ENCODE data around the gene CFAP157.

Gene CFAP157

DNA sequence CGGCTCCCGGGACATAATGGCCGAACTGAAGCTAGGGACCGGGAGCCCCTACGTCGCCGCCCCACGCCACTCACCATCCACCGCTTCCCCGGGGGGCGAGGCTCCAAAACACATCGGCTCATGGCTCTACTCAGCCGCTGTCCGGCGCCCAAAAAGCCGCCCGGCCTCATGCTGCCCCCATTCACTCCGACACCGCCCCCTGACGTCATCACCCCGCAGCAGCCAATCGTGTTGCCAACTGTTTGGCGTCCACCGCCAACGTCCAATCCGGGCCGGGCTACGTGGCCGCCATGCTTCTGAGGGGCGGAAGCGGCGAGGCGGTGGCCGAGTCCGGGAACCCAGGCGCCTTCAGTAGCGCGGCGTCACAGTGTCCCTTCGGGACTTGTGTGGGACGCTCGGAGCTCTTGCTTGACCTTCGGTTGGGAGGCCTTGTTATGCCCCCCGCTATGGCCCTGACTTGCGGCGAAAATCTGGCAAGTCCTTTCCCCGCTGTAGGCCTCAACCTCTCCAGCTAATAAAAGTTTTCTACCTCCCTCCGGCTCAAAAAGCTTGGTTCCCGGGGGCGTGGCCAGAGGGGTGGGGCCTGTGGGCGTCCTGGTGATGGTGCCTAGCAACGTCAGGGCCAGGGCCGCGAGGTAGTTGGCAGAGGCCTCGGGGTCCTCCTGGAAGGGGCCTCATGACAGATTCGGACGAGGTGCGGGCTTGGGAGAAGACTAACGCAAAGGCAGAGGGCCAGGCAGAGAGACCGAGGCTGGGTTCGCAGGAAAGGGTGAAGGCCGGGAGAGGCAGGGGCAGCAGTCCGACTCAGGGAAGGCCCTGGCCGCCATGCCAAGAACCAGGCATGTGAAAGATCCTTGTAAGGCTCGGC lies 8.9 kb downstream of the CFAP157 start, which contains the start of the genes PTRH1 and TTC16:
Gene PTRH1 (minus strand): TSS at position 194 of the 868 bp plus-strand sequence. CDS start 24 bp downstream, at position 170.
Gene TTC16 (plus strand): TSS at position 610 of the 868 bp plus-strand sequence. CDS start 67 bp downstream, at position 677.
- Mint-ChIP-seq H3K27me3 (no peaks in the 10 kb centered on the region), H3K36me3 (no peaks in the 10 kb centered on the region), H3K4me3 (peak within 1 kb of the TSS; percentile 97), H3K27ac (peak within 1 kb of the TSS; percentile 80), H3K4me1 (peaks cover 13% of the 10 kb centered on the region), H3K9me3 (no peaks in the 10 kb centered on the region)
- ATAC-seq (ENCODE audit: low read depth) (peak; percentile 95), DNase-seq (ENCODE audit: low spot score in 2 of 2) (peak; percentile 95)

DNA sequence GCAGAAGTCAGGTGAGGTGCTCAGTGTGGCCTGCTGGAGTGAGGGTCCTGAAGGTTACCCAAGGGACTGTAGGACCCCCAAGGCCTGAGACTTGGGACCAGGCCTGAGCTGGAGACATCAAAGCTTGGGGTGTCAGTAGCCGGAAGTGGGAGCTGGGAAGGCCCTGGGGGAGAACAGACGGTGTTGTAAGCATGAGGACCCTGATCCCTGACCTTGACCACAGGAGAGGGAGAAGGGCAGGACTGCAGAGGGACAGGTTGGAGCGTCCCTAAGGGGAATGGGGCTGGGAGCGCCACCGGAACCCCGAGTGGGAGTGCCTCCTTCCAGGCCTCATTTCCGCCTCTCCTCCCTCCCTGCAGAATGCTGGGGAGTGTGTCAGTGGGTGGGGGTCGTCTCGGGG lies 9.6 kb downstream of the CFAP157 start:
- Mint-ChIP-seq H3K36me3 (no peaks in the 10 kb centered on the region), H3K4me1 (peaks cover 12% of the 10 kb centered on the region), H3K27me3 (peaks cover 3% of the 10 kb centered on the region), H3K4me3 (peak overlapping the region; percentile 97), H3K27ac (peak overlapping the region; percentile 80), H3K9me3 (peaks cover 1% of the 10 kb centered on the region)
- no peak for ATAC-seq (ENCODE audit: low read depth)
- DNase-seq (ENCODE audit: low spot score in 2 of 2), result no peak

DNA sequence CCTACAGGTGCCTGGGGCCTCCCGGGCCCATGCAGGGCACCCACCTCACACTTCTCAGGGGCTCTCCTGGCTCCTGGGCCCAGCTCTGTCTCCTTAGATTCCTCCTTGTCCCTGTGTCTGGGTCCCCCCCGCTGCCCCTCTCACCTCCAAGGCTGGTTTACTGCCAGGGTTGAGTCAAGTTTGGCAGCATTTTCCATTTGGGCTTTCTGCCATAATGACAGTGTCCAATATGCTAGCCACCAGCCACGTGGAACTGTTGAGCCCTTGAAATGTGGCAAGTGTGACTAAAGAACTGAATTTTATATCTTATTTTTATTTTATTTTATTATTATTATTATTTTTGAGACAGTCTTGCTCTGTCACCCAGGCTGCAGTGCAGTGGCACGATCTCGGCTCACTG lies 11.0 kb downstream of the CFAP157 start:
- Mint-ChIP-seq H3K4me3 (no peak overlapping the region), H3K27ac (no peak overlapping the region), H3K9me3 (peaks cover 1% of the 10 kb centered on the region), H3K36me3 (no peaks in the 10 kb centered on the region), H3K27me3 (peaks cover 3% of the 10 kb centered on the region), H3K4me1 (peaks cover 12% of the 10 kb centered on the region)
- no peak for DNase-seq (ENCODE audit: low spot score in 2 of 2)
- no peak for ATAC-seq (ENCODE audit: low read depth)

DNA sequence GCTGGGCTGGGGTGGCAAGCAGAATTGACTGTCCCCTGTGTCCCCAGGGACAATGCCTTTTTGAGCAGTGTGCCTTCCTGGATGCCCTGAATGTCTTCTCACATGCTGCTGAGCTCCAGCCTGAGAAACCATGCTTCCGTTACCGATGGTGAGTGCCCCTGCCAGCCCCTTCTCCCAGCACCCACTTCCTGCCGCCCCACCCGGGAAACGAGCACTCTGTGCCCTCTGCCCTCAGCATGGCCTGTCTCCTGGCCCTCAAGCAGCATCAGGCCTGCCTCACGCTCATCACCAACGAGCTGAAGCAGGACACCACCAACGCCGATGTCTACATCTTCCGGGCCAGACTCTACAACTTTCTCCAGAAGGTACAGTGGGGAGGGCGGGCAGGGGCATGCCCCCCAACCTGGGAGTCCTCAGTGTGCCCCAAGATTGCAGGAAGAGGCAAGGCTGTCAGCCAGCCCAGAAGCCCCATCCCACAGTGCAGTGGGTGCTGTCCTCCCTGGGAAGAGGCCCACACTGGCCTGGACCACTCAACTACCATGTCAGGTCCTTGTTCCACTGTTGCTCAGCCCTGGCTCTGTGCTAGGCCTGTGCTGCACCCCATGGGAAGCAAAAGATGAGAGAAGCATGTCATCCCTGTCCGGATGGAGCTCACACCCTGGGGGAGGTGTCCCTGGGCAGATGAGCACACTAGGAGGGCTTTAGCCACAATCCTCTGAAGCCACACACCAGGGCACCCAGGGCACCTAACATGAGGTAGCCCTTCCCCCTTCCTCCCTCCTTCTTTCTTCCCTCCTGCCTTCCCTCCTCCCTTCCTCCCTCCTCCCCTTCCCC lies 13.5 kb downstream of the CFAP157 start:
- Mint-ChIP-seq H3K4me1 (peaks cover 9% of the 10 kb centered on the region), H3K9me3 (peaks cover 1% of the 10 kb centered on the region), H3K27me3 (peaks cover 4% of the 10 kb centered on the region), H3K36me3 (no peaks in the 10 kb centered on the region), H3K4me3 (no peak overlapping the region), H3K27ac (no peak overlapping the region)
- DNase-seq (ENCODE audit: low spot score in 2 of 2) (no peak), ATAC-seq (ENCODE audit: low read depth) (no peak)

DNA sequence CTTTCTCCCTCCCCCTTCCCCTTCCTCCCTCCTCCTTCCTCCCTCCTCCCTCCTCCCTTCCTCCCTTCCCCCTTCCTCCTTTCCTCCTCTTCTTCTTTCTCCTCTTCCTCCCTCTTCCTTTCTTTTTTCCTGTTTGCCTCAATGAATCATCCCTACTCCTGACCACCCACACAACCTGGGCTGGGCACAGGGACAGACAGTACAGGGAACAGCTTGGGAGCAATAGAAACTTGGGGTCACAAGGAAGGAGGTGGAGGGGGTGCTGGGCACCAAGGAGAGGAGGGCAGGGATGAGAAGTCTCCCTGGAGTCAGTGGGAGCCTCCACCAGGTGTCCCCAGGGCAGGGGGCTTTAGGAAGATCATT lies 14.1 kb downstream of the CFAP157 start:
- Mint-ChIP-seq H3K9me3 (peaks cover 1% of the 10 kb centered on the region), H3K27ac (no peak overlapping the region), H3K4me3 (no peak overlapping the region), H3K27me3 (peaks cover 4% of the 10 kb centered on the region), H3K36me3 (no peaks in the 10 kb centered on the region), H3K4me1 (peaks cover 6% of the 10 kb centered on the region)
- ATAC-seq (ENCODE audit: low read depth) (no peak), DNase-seq (ENCODE audit: low spot score in 2 of 2) (no peak)

DNA sequence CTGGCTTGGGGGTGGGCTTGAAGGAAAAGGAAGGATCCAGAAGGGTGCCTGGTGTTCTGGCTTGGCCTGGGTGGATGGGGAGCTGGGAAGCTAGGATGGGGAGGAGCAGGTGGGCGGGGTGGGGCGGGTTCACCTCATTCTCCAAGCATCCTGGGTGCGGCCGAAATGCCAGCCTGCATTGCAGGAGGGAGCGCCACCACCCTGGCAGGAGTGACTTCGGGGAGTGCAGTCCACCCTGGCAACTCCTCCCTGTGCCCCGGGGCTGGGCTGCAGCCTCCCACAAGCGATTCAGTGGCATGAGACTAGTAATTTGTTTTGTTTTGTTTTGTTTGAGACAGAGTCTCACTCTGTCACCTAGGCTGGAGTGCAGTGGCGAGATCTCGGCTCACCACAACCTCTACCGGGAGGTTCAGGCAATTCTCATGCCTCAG lies 14.6 kb downstream of the CFAP157 start:
- Mint-ChIP-seq H3K27me3 (peaks cover 4% of the 10 kb centered on the region), H3K4me1 (peaks cover 3% of the 10 kb centered on the region), H3K27ac (no peak overlapping the region), H3K4me3 (no peak overlapping the region), H3K36me3 (no peaks in the 10 kb centered on the region), H3K9me3 (peaks cover 1% of the 10 kb centered on the region)
- DNase-seq (ENCODE audit: low spot score in 2 of 2), result no peak
- no peak for ATAC-seq (ENCODE audit: low read depth)

DNA sequence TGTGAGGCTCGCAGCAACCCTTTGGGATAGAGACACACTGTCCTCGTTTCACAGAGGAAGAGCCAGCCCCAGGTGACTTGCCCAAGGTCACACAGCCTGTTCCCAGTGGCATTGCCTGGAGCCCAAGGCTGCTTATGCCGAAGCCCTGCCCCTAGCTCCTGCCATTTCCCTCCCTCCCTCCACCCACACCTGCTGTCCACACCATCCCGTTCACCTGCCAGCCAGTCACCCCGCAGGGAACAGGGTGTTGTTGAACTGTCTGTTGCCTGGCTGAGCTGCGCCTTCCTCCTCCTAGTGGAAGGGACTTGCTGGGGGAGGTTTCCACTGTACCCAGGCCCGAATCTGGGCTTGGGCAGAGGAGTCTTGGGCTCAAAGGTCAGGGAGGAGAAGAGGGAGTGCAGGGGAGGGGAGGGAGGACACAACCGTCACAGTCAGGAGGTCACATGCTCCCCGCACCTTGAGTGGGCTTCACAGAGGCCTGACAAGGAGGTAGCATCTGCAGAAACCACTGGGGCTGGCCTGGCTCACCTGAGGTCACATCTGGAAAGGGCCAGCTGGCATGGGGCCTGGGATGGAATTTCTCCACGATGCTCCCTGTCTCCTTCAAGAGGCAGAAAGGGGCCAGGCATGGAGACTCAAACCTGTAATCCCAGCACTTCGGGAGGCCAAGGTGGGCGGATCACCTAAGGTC lies 15.4 kb downstream of the CFAP157 start:
- Mint-ChIP-seq H3K27ac (no peak overlapping the region), H3K4me3 (no peak overlapping the region), H3K27me3 (peaks cover 4% of the 10 kb centered on the region), H3K4me1 (peaks cover 3% of the 10 kb centered on the region), H3K9me3 (peaks cover 1% of the 10 kb centered on the region), H3K36me3 (no peaks in the 10 kb centered on the region)
- DNase-seq (ENCODE audit: low spot score in 2 of 2) (no peak), ATAC-seq (ENCODE audit: low read depth) (no peak)

DNA sequence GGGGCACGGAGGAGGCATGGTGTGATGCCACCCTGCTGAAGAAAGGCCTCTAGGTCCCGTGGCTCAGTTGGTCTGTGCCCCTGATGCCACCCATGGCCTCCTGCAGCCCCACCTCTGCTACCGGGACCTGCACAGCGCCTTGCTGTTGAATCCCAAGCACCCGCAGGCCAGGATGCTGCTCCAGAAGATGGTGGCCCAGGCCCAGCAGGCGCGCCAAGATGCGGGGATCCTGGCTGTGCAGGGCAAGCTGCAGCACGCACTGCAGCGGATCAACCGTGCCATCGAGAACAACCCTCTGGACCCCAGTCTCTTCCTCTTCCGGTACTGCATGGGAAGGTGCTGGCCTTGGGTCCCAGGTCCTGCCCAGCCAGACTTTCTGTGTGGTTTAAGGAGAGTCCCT lies 16.2 kb downstream of the CFAP157 start:
- H3K36me3 Mint-ChIP-seq, result no peaks in the 10 kb centered on the region
- H3K4me1 Mint-ChIP-seq, result peaks cover 3% of the 10 kb centered on the region
- no peak overlapping the region for H3K4me3 Mint-ChIP-seq
- DNase-seq (ENCODE audit: low spot score in 2 of 2) (no peak), ATAC-seq (ENCODE audit: low read depth) (no peak)
- peaks cover 4% of the 10 kb centered on the region for H3K27me3 Mint-ChIP-seq
- H3K9me3 Mint-ChIP-seq, result peaks cover 1% of the 10 kb centered on the region
- H3K27ac Mint-ChIP-seq, result no peak overlapping the region

DNA sequence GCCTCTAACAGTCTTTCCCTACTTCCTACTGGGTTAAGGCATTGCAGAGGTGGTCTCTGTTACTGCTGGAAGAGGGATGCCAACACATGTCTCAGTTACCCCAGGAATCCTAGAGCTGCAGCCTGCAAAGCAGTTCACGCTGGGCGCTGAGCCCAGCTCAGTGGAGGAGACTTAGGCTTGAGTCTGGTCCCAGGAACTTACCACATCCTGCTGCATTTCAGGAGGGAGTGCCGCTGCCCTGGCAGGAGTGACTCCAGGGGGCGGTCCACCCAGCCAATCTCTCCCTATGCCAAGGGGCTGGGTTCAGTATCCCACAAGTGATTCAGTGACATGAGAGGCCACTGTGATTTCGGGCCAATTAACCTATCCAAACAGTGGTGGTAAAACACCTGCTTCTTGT lies 16.7 kb downstream of the CFAP157 start:
- ATAC-seq (ENCODE audit: low read depth) (no peak), DNase-seq (ENCODE audit: low spot score in 2 of 2) (no peak)
- no peak overlapping the region for H3K27ac Mint-ChIP-seq
- H3K4me1 Mint-ChIP-seq, result peaks cover 3% of the 10 kb centered on the region
- no peak overlapping the region for H3K4me3 Mint-ChIP-seq
- peaks cover 4% of the 10 kb centered on the region for H3K27me3 Mint-ChIP-seq
- H3K9me3 Mint-ChIP-seq, result peaks cover 1% of the 10 kb centered on the region
- no peaks in the 10 kb centered on the region for H3K36me3 Mint-ChIP-seq

DNA sequence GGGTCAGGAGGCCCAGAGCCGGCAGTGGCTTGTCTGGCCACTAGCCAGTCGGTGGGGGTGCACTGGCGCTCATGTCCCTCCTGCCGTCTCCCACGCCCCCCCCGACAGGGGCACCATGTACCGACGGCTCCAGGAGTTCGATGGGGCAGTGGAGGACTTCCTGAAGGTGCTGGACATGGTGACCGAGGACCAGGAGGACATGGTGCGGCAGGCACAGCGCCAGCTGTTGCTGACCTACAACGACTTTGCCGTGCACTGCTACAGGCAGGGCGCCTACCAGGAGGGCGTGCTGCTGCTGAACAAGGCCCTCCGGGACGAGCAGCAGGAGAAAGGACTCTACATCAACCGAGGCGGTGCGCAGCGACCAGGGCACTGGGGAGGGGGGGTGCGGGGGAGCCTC lies 17.2 kb downstream of the CFAP157 start:
- Mint-ChIP-seq H3K9me3 (peaks cover 1% of the 10 kb centered on the region), H3K36me3 (no peaks in the 10 kb centered on the region), H3K27ac (no peak overlapping the region), H3K4me1 (peaks cover 3% of the 10 kb centered on the region), H3K27me3 (peaks cover 4% of the 10 kb centered on the region), H3K4me3 (no peak overlapping the region)
- DNase-seq (ENCODE audit: low spot score in 2 of 2) (no peak), ATAC-seq (ENCODE audit: low read depth) (no peak)

DNA sequence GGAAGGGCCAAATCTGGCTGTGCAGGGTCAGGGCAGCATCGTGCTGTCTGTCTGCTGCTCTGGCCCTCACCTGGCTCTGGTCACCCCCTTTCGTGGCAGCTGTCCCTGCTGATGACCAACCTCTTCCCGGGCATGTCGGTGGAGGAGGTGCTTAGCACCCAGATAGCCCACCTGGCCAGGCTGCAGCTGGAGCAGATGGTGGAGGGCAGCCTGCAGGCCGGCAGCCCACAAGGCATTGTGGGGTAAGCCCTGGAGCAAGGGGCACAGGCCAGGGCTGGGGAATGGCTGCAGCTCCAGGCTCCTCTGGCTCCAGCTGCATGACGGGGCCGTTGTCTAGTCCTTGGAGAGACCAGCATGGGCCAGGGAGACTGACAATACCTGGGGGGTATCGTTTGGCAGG lies 20.1 kb downstream of the CFAP157 start:
- Mint-ChIP-seq H3K9me3 (no peaks in the 10 kb centered on the region), H3K36me3 (peaks cover 2% of the 10 kb centered on the region), H3K27ac (no peak overlapping the region), H3K27me3 (peaks cover 1% of the 10 kb centered on the region), H3K4me3 (no peak overlapping the region), H3K4me1 (no peaks in the 10 kb centered on the region)
- no peak for DNase-seq (ENCODE audit: low spot score in 2 of 2)
- ATAC-seq (ENCODE audit: low read depth), result no peak

DNA sequence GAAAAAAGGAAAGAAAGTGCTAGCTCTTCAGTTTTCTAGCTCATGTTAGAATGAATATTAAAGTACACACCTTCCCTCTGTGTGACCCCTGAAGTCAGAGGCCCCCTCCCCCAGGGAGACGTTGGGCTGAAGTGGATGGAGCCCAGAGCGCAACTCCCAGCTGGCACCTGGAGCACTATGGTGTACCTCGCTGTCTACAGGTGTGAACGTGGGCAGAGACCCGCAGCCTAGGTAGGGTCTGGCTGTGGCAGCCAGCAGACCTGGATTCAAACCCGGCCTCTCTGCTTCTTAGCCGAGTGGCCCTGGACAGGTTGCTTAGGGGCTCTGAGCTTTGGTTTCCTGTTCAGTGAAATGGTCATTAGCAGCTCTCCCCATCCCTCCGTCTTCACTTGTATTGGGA lies 22.0 kb downstream of the CFAP157 start:
- Mint-ChIP-seq H3K27me3 (peaks cover 1% of the 10 kb centered on the region), H3K27ac (no peak overlapping the region), H3K4me3 (no peak overlapping the region), H3K36me3 (peaks cover 4% of the 10 kb centered on the region), H3K4me1 (peaks cover 3% of the 10 kb centered on the region), H3K9me3 (no peaks in the 10 kb centered on the region)
- DNase-seq (ENCODE audit: low spot score in 2 of 2), result no peak
- ATAC-seq (ENCODE audit: low read depth), result no peak

DNA sequence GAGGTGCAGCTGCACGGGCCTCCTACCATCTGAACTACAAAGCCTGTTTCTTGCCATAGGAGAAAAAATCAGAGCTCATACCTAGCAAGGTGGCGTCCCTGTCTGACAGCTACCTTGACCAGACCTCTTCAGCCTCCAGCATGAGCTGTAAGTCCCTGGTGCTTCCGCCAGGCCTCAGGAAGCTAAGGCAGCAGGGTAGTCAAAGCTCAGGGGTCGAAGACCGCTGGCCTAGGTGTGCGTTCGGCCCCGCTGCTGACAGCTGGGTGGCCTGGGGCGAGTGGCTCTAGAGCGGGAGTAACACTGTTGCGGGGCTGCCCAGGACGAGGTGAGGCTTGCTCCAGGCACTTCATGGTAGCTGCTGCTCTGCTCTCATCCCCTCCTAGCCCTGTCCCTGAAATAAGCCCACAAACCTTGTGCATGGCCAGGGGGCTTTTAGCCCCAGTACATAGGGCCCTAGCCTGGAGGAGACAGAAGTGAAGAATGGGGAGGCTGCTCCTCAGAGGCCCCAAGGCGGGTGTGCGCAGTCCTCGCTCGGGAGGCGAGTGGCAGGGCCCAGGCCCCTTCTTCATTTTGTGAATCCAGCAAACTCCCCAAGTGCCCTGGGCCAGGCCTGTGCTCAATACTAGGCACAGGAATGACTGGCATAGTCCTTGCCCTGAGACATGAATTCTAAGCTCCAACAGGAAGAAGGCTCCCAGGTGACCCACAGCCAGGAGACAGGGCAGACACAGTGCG lies 22.9 kb downstream of the CFAP157 start:
- no peak for ATAC-seq (ENCODE audit: low read depth)
- DNase-seq (ENCODE audit: low spot score in 2 of 2), result no peak
- H3K4me3 Mint-ChIP-seq, result no peak overlapping the region
- peaks cover 3% of the 10 kb centered on the region for H3K4me1 Mint-ChIP-seq
- H3K36me3 Mint-ChIP-seq, result peaks cover 4% of the 10 kb centered on the region
- no peaks in the 10 kb centered on the region for H3K27me3 Mint-ChIP-seq
- H3K27ac Mint-ChIP-seq, result no peak overlapping the region
- no peaks in the 10 kb centered on the region for H3K9me3 Mint-ChIP-seq
